Epithelial cell of proximal tubule (primary cell): ENCODE measurements around the gene SEMA4F. TPM values are rescaled to one million over a fixed set of nuclear protein-coding genes. Genes with fewer than 3 reads are reported as not detected.

Source experiments
- DNase-seq: peaks from one replicate; pipeline ENCODE4 v3.0.0-alpha.2; 2011; ENCODE audit warnings: low read depth
- H3K4me3 ChIP-seq: 2 replicates; pipeline ENCODE4 v1.5.1; 2011; ENCODE audit warnings: low read depth, mild to moderate bottlenecking, low read length
- CTCF ChIP-seq: conservative IDR thresholded peaks from 2 replicates; pipeline ENCODE4 v1.5.1; 2012; ENCODE audit warnings: low read depth, mild to moderate bottlenecking, low read length
- total RNA-seq: library from RNA; depleted of rRNA; stranded (reverse); fragments of >200 nt; gene quantifications from 2 replicates; pipeline ENCODE4 v1.2.3, GENCODE V29; 2015

SEMA4F gene
- total RNA-seq, 1 donor from 2014 or later: 13.8 TPM

- no peak for TF ChIP-seq CTCF
- DNase-seq: no peak
- H3K4me3 ChIP-seq: no peak overlapping the region
Measured at GRCh38 chr2:74682501-74682900, 28.5 kb downstream of the SEMA4F start.

GRCh38 chr2:74685408-74685807, 31.4 kb downstream of the SEMA4F start:
- no peak for TF ChIP-seq CTCF
- DNase-seq: no peak
- H3K4me3 ChIP-seq: no peak overlapping the region

- H3K4me3 ChIP-seq: no peak overlapping the region
- no peak for DNase-seq
- no peak for TF ChIP-seq CTCF
Measured at GRCh38 chr2:74688881-74689280, 34.8 kb downstream of the SEMA4F start.

GRCh38 chr2:74689671-74690070, 35.6 kb downstream of the SEMA4F start:
- DNase-seq: no peak
- no peak for TF ChIP-seq CTCF
- no peak overlapping the region for H3K4me3 ChIP-seq

- peak; percentile 33 for DNase-seq
- TF ChIP-seq CTCF: peak; percentile 91
- H3K4me3 ChIP-seq: no peak overlapping the region
Measured at GRCh38 chr2:74690571-74690970, 36.5 kb downstream of the SEMA4F start.

GRCh38 chr2:74691929-74692328, 37.9 kb downstream of the SEMA4F start:
- H3K4me3 ChIP-seq: no peak overlapping the region
- no peak for TF ChIP-seq CTCF

GRCh38 chr2:74693213-74693612, 39.2 kb downstream of the SEMA4F start:
- H3K4me3 ChIP-seq: no peak overlapping the region
- TF ChIP-seq CTCF: no peak
- DNase-seq: no peak

More at GRCh38 chr2:74691929-74692328, 37.9 kb downstream of the SEMA4F start:
- DNase-seq: no peak
